ENCODE measurements around the gene FAM240B.

The FAM240B gene

GRCh38 chr9:38713426-38713825 is 6.5 kb downstream of the FAM240B start:
- Histone ChIP-seq H3K36me3 (no peaks in the 10 kb centered on the region), H3K4me1 (no peaks in the 10 kb centered on the region), H3K4me3 (no peak overlapping the region), H3K9me3 (no peaks in the 10 kb centered on the region), H3K27ac (no peak overlapping the region), H3K27me3 (no peaks in the 10 kb centered on the region)
- no peak for TF ChIP-seq CTCF (IDR thresholded peaks at IDR 0.05)
- no peak for DNase-seq
- intact Hi-C loops (cut with DNase I; ENCODE audit: low total_unique reads), result no loop called here

GRCh38 chr9:38708759-38709158 is 11.2 kb downstream of the FAM240B start:
- no peaks in the 10 kb centered on the region for H3K9me3 ChIP-seq
- no peak for DNase-seq
- TF ChIP-seq CTCF (IDR thresholded peaks at IDR 0.05), result no peak
- H3K4me1 ChIP-seq, result no peaks in the 10 kb centered on the region
- intact Hi-C loops (cut with DNase I; ENCODE audit: low total_unique reads), result no loop called here
- H3K4me3 ChIP-seq, result no peak overlapping the region
- H3K27me3 ChIP-seq, result no peaks in the 10 kb centered on the region
- no peak overlapping the region for H3K27ac ChIP-seq
- no peaks in the 10 kb centered on the region for H3K36me3 ChIP-seq

GRCh38 chr9:38707885-38708637 is 11.9 kb downstream of the FAM240B start:
- intact Hi-C loops (cut with DNase I; ENCODE audit: low total_unique reads), result no loop called here
- DNase-seq, result no peak

GRCh38 chr9:38706493-38706892 is 13.4 kb downstream of the FAM240B start:
- no peaks in the 10 kb centered on the region for H3K27me3 ChIP-seq
- intact Hi-C loops (cut with DNase I; ENCODE audit: low total_unique reads), result no loop called here

More at GRCh38 chr9:38707885-38708637, 11.9 kb downstream of the FAM240B start:
- H3K27me3 ChIP-seq, result no peaks in the 10 kb centered on the region
- no peaks in the 10 kb centered on the region for H3K36me3 ChIP-seq
- no peak for TF ChIP-seq CTCF (IDR thresholded peaks at IDR 0.05)
- H3K27ac ChIP-seq, result no peak overlapping the region
- no peaks in the 10 kb centered on the region for H3K9me3 ChIP-seq
- H3K4me1 ChIP-seq, result no peaks in the 10 kb centered on the region
- H3K4me3 ChIP-seq, result no peak overlapping the region

GRCh38 chr9:38705917-38706316 is 14.0 kb downstream of the FAM240B start:
- TF ChIP-seq CTCF (IDR thresholded peaks at IDR 0.05), result no peak
- H3K4me3 ChIP-seq, result no peak overlapping the region
- H3K27ac ChIP-seq, result no peak overlapping the region
- H3K36me3 ChIP-seq, result no peaks in the 10 kb centered on the region
- no peaks in the 10 kb centered on the region for H3K27me3 ChIP-seq
- H3K9me3 ChIP-seq, result no peaks in the 10 kb centered on the region
- intact Hi-C loops (cut with DNase I; ENCODE audit: low total_unique reads), result no loop called here
- no peaks in the 10 kb centered on the region for H3K4me1 ChIP-seq
- no peak for DNase-seq

More at GRCh38 chr9:38706493-38706892, 13.4 kb downstream of the FAM240B start:
- H3K9me3 ChIP-seq, result no peaks in the 10 kb centered on the region
- H3K27ac ChIP-seq, result no peak overlapping the region
- H3K4me3 ChIP-seq, result no peak overlapping the region
- DNase-seq, result no peak
- no peaks in the 10 kb centered on the region for H3K36me3 ChIP-seq
- no peaks in the 10 kb centered on the region for H3K4me1 ChIP-seq
- no peak for TF ChIP-seq CTCF (IDR thresholded peaks at IDR 0.05)
